ENCODE measurements around the gene KAZN. TPM values are rescaled to one million over a fixed set of nuclear protein-coding genes. Genes with fewer than 3 reads are reported as not detected.

KAZN gene
- total RNA-seq, 1 experiment from 2014 or later = 15.6 TPM

DNA sequence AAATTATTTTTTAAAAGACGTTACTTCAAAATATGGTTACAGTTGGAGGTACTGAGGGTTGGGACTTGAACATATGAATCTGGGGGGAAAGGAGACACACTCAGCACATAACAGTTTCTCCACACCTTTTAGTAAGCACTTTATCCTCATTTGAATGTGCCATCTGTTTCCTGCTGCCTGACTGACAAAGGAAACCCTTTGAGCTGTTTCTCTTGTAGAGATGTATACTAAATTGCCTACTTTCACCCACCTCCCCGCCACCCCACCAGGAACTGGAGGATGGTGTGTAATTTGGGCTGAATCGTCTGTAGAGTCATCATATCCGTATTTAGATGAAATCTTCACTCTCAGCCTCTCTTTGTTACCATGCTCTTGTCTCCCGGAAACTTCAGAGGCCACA is 108.1 kb downstream of the KAZN start:
- H3K4me2 ChIP-seq = no peak overlapping the region
- peaks cover 8% of the 10 kb centered on the region; the same call in 1 of the 2 replicates for H3K27me3 ChIP-seq (ENCODE audit: insufficient read depth, low read depth)
- no peak overlapping the region for H3K27ac ChIP-seq
- BruUV-seq (replicated peaks) = no TSS peak
- no peak overlapping the region for H2AFZ ChIP-seq
- no peaks in the 10 kb centered on the region for H3K9me2 ChIP-seq (ENCODE audit: insufficient read depth)
- no peak for TF ChIP-seq EZH2 (IDR thresholded peaks at IDR 0.05; ENCODE audit: low read depth)
- TF ChIP-seq, protein P1, sequence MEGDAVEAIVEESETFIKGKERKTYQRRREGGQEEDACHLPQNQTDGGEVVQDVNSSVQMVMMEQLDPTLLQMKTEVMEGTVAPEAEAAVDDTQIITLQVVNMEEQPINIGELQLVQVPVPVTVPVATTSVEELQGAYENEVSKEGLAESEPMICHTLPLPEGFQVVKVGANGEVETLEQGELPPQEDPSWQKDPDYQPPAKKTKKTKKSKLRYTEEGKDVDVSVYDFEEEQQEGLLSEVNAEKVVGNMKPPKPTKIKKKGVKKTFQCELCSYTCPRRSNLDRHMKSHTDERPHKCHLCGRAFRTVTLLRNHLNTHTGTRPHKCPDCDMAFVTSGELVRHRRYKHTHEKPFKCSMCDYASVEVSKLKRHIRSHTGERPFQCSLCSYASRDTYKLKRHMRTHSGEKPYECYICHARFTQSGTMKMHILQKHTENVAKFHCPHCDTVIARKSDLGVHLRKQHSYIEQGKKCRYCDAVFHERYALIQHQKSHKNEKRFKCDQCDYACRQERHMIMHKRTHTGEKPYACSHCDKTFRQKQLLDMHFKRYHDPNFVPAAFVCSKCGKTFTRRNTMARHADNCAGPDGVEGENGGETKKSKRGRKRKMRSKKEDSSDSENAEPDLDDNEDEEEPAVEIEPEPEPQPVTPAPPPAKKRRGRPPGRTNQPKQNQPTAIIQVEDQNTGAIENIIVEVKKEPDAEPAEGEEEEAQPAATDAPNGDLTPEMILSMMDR (conservative IDR thresholded peaks at IDR 0.05) = no peak
- H3K9me3 ChIP-seq (ENCODE audit: insufficient read depth, low read depth) = no peaks in the 10 kb centered on the region
- H3K36me3 ChIP-seq (ENCODE audit: low read depth) = no peaks in the 10 kb centered on the region
- POLR2A ChIA-PET (ENCODE audit: unreplicated experiment) = no interaction called here
- intact Hi-C loops (cut with micrococcal nuclease; ENCODE audit: unreplicated experiment) = no loop called here
- H3K4me1 ChIP-seq (replicated peaks; ENCODE audit: insufficient read depth) = no peaks in the 10 kb centered on the region
- CTCF ChIA-PET = no interaction called here
- no peaks in the 10 kb centered on the region for H3F3A ChIP-seq (ENCODE audit: insufficient read depth, low read depth)
- H3K4me3 ChIP-seq = no peak overlapping the region
- H3K79me2 ChIP-seq (ENCODE audit: low read depth) = no peaks in the 10 kb centered on the region
- DNase-seq = no peak
- no peaks in the 10 kb centered on the region for H4K20me1 ChIP-seq (ENCODE audit: insufficient read depth)

DNA sequence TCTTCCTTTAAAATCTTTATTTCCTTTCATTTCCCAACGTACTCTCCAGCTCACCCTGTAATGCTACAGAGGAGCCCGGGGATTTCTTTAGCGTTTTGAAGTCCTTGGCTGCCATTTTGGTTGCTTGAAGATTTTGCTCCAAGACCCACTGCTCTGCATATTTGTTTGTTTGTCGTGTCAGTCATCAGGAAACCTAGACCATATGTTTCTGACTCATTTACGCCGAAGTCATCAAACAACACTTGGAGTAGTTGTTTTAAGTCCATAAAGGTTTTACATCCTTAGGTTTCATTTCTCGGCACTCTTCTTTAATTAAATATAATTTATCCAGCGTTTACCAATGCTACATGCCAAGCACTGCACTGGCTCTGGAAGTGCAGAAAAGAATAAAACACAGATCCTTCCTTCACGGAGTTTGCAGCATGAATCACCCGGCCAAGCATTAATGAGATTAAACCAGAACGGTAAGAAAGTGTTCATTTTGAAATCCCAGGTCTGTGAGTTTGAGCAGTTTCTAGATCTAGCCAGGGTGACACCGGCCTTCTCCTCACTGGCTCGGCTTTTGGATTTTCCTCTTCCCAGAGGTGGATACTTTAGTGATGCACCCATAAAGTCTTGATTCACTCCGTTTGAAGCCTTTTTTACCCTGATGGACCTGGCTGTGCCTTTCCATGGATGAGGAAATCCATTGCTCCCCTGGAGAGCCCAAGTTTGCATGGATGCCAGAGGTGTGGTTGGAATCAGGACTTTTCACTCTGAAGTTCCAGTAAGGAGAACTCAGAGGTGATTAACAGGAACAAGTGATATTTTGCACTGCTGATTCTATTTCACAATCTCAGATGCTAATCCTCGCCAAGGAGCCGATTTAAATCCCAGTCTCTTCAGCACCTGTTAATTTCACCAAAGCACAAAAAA is 109.3 kb downstream of the KAZN start:
- no peaks in the 10 kb centered on the region for H3K9me2 ChIP-seq (ENCODE audit: insufficient read depth)
- H3K27me3 ChIP-seq (ENCODE audit: insufficient read depth, low read depth) = peaks cover 8% of the 10 kb centered on the region; the same call in 1 of the 2 replicates
- H3K4me2 ChIP-seq = no peak overlapping the region
- ChIA-PET CTCF (no interaction called here), POLR2A (ENCODE audit: unreplicated experiment) (no interaction called here)
- H3K27ac ChIP-seq = no peak overlapping the region
- TF ChIP-seq, protein P1 (conservative IDR thresholded peaks at IDR 0.05) = no peak
- no peak for TF ChIP-seq EZH2 (IDR thresholded peaks at IDR 0.05; ENCODE audit: low read depth)
- H3K4me1 ChIP-seq (replicated peaks; ENCODE audit: insufficient read depth) = no peaks in the 10 kb centered on the region
- H4K20me1 ChIP-seq (ENCODE audit: insufficient read depth) = no peaks in the 10 kb centered on the region
- H3K9me3 ChIP-seq (ENCODE audit: insufficient read depth, low read depth) = no peaks in the 10 kb centered on the region
- no peak overlapping the region for H2AFZ ChIP-seq
- H3F3A ChIP-seq (ENCODE audit: insufficient read depth, low read depth) = no peaks in the 10 kb centered on the region
- H3K4me3 ChIP-seq = no peak overlapping the region
- no peaks in the 10 kb centered on the region for H3K36me3 ChIP-seq (ENCODE audit: low read depth)
- BruUV-seq (replicated peaks) = no TSS peak
- no peak for DNase-seq
- intact Hi-C loops (cut with micrococcal nuclease; ENCODE audit: unreplicated experiment) = no loop called here
- no peaks in the 10 kb centered on the region for H3K79me2 ChIP-seq (ENCODE audit: low read depth)

DNA sequence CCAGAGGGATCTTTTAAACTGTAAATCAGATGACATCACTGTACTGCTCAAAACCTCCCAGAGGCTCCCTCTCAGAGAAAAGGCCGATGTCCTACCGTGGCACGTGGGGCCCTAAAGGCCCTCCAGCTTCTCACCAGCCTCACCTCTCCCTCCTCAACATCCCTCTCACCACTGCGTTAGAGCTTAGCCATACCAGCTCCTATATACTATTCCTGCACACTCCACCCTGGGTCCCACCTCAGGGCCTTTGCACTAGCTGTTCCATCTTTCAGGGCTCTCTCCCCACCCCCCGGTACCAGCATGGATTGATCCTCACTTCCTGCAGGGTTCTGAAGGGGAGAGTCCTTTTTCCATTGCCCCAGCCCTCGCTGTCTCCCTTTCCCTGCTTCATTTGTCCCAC is 111.8 kb downstream of the KAZN start:
- no peak overlapping the region for H2AFZ ChIP-seq
- no peak overlapping the region for H3K4me3 ChIP-seq
- H3K4me2 ChIP-seq = no peak overlapping the region
- TF ChIP-seq, protein P1 (conservative IDR thresholded peaks at IDR 0.05) = no peak
- no peak for TF ChIP-seq EZH2 (IDR thresholded peaks at IDR 0.05; ENCODE audit: low read depth)
- no peaks in the 10 kb centered on the region for H3K4me1 ChIP-seq (replicated peaks; ENCODE audit: insufficient read depth)
- H4K20me1 ChIP-seq (ENCODE audit: insufficient read depth) = no peaks in the 10 kb centered on the region
- no peaks in the 10 kb centered on the region for H3F3A ChIP-seq (ENCODE audit: insufficient read depth, low read depth)
- H3K36me3 ChIP-seq (ENCODE audit: low read depth) = no peaks in the 10 kb centered on the region
- intact Hi-C loops (cut with micrococcal nuclease; ENCODE audit: unreplicated experiment) = no loop called here
- H3K79me2 ChIP-seq (ENCODE audit: low read depth) = no peaks in the 10 kb centered on the region
- H3K27me3 ChIP-seq (ENCODE audit: insufficient read depth, low read depth) = peaks cover 10% of the 10 kb centered on the region; the same call in 1 of the 2 replicates
- DNase-seq = no peak
- no peak overlapping the region for H3K27ac ChIP-seq
- H3K9me3 ChIP-seq (ENCODE audit: insufficient read depth, low read depth) = no peaks in the 10 kb centered on the region
- CTCF ChIA-PET = no interaction called here
- BruUV-seq (replicated peaks) = no TSS peak
- no peaks in the 10 kb centered on the region for H3K9me2 ChIP-seq (ENCODE audit: insufficient read depth)
- POLR2A ChIA-PET (ENCODE audit: unreplicated experiment) = no interaction called here
